ENCODE data around the gene COBL.
"Not testable (repeated sequence)": the region's sequence is repeated elsewhere in the genome, so short reads cannot be mapped to it uniquely, and the experiment has no call there.

Gene COBL

GRCh38 chr7:51017576-51018535, 298.8 kb downstream of the COBL start:
- no peak for DNase-seq

GRCh38 chr7:51016546-51016945, 300.1 kb downstream of the COBL start:
- DNase-seq = no peak

GRCh38 chr7:51015581-51015980, 301.0 kb downstream of the COBL start:
- no peak for DNase-seq

- no peak for DNase-seq
These were observed 301.8 kb downstream of the COBL start for GRCh38 chr7:51014811-51015210.

- DNase-seq = no peak
These were observed 302.6 kb downstream of the COBL start for GRCh38 chr7:51013861-51014511.

DNA sequence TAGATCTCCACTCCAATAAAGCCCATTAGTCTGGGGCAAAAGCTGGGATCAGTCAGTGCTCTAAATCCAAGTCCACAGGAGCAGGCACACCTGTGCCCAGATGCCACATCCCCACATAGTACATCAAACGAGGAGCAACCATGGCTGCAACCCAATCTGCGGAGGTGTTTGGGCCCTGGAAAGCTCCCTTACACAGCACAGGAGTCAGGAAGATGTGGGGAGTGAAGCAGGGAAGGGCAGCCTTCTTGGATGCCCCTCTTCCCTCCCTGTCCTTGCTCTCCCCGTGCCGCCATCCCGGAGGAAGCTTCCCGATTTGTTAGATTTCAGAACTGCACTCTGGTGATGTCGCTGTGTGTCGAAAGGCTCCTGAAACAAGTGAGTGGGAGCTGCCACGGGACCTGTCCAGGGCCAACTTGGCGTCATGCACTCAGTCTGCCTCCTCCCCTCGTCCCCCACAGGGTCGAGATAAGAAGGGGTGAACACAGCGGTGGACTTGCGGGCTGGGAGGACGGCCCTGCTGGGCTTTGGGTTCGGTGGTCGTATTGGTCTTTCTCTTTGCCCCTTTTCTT, 303.3 kb downstream of the COBL start:
- no peak for DNase-seq

- DNase-seq = no peak
These were observed 303.9 kb downstream of the COBL start for GRCh38 chr7:51012569-51013217.

GRCh38 chr7:51011710-51012350, 304.8 kb downstream of the COBL start:
- no peak for DNase-seq

GRCh38 chr7:51010534-51010933, 306.1 kb downstream of the COBL start:
- no peak for DNase-seq

DNA sequence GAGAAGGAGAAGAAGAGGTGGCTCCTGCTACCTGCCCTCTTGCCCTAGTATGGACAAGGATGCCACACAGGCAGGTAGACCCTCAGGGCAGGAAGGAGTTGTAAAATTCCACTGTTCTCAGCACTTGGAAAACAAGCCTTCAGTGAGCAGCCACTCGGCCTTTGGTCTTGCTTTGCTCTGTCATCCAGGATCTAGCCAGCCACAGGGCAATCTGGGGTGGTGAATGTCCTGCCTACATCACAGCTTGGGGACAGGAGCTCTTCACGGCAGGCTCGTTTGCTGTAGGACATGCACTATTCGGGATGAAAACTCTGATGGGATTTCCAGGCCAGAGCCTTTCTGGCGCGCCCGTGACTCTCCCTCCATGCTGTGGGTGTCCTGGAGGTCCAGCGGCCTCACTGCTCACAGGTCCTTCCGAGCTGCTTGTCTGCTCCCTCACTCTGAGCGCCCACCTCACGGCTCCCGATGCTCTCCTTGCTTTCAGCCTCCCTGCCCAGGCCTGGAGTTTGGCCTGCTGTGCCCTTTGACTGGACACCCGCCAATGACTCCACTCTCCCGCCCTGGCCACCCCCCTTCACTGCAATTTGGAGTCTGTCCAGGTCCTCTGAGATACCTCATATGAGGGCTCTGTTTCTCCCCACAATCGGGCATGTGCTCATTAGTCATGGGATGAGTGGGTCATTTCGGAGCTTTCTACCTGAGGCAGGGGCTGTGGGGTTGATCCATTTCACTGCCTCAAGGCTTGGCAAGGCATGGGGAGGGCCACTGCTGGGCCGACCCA, 306.7 kb downstream of the COBL start:
- DNase-seq = no peak

DNA sequence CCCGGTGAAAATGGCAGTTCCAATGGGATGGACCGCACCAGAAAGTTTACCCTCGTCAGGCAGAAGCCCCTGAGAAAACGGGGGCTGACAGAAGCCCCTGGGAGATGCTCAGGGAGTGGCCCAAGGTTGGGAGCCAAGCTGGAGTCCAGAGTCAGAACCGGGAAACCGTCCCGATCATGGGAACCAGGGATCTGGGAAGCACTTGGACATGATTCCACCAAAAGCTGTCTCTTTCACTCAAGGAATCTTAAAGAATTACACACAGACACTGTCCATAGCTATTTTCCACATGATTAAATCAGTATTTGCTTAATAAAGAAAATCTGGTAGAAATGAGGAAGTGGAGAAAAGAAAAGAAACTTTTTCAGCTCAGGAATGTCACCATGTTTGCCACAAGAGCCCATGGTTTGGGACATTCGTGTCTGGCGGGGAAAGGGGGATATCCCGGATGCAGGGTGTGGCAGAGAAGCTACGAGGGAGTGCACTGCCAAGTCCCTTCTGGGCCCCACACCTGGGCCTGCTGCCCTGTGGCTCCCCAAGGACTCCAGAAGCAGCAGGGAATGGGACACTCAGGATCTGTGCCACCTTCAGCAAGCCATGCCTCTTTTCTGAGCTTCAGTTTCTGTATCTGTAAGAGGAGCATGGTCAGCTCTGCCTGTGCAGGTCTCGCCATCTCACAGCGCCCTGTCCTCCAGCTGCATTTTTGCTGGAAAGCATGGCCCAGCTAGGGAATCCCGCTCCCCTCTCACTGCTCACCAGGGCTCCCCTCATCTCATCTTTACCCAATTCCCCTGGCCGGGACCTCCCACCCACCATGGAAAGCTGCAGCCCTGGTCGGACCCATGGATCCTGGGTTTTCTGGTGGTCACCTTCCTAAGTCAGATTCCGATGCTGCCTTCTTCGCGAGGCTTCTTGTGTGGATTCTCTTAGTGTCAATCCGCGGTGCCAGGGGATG, 308.8 kb downstream of the COBL start:
- no peak for DNase-seq

DNA sequence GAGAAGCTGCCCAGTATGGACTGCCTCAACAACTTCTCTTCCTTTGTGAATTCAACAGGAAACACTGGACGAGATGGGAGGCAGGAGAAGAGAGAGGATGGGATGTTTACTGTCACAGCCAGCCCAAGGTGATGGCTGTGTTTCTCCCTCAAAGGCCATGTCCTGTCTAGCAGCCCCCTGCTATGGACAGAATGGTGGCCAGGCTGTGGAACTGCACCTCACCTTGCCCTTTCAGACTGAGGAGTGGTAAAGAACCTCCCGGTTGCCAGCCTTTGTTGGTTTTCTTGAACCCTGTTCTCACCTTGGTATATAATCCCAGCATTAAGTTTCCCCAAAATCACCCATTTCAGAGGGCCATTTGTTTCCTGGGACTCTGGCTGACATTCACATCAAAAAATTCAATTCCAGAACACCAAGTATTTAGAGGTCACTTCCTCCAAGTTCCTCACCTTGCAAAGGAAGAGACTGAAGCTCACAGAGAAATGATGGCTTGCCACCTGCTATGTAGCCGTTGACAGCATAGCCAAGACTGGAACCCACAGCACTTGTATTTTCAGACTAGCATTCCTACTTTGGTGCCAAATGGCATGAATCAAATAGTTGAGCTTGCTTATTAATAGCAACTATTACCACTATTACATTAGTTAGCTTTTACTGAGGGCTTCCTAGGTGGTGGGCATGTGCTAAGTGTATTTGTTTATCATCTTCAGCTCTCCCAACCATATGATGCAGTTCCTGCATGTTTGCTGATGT, 309.9 kb downstream of the COBL start:
- no peak for DNase-seq

DNA sequence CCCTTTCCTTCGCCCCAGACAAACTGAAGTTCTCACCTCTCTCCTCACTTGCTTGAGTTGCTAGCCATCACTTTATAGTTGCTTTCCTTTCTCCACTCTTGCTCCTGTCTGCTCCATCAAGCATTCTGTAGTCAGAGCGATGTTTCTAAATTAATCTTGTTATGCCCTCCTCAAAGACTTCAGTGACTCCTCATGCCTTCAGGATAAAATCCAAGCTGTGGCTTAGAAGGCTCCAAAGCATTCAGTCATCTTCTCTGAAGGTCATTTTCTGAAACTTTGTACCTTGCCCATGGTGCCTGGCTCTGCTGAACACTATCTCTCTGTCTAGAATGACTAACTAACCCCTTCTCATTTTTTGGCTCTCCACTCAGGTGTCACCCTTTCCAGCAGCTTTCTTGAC, 311.5 kb downstream of the COBL start:
- no peak for DNase-seq

- DNase-seq = peak in 1 of 2 experiments; percentile 42
These were observed 315.7 kb downstream of the COBL start for GRCh38 chr7:51000956-51001355.

DNA sequence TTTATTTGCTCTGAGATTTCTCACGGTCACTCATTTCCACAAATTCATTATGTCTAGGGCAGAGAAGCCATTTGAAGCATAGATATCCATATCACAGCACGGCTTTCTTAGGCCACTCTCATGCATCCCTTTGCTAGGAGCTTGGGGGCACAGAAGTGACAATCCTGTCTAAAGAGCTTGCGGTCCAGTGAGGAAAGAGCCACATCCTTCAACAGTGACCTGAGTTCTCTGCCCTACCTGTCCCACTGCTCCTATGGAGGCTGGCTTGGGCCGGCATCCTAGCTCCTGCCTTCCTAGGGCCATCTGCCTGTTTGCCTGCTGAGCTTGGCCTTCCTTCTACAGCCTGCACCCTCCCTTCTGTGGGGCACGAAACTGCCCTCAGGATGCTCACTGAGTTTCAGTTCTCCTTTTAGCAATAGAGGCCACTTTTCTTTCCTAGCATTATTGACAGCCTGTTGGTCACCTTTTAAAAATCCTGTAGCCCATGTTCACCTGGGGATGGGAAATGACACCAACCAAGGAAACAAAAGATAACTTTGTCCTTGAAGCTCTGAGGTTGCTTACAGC, 321.8 kb downstream of the COBL start:
- no peak for DNase-seq

DNA sequence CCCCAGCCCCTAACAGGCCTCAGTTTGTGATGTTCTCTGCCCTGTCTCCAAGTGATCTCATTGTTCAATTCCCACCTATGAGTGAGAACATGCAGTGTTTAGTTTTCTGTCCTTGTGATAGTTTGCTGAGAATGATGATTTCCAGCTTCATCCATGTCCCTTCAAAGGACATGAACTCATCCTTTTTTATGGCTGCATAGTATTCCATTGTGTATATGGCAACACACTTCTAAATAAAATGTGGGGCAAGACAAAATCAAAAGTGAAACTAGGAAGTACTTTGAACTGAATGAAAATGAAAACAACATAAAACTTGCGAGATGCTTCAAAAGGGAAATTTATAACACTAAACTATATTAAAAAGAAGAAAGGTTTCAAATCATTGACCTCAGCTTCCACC, 326.4 kb downstream of the COBL start:
- not testable (repeated sequence) for DNase-seq

- no peak for DNase-seq
These were observed 327.6 kb downstream of the COBL start for GRCh38 chr7:50988988-50989387.

GRCh38 chr7:50988465-50988864, 328.1 kb downstream of the COBL start:
- DNase-seq = no peak

DNA sequence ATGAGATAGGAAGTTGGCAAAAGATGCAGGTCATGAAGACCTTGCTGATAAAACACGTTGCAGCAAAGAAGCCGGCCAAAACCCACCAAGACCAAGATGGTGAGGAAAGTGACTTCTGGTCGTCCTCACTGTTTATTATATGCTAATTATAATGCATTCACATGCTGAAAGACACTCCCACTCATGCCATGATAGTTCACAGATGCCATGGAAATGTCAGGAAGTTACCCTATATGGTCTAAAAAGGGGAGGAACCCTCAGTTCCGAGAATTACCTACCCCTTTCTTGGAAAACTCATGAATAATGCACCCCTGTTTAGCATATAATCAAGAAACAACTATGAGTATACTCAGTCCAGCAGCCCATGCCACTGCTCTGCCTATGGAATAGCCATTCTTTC, 331.5 kb downstream of the COBL start:
- DNase-seq = no peak

GRCh38 chr7:50983850-50984249, 332.8 kb downstream of the COBL start:
- no peak for DNase-seq

All from SHP77 (cell line).